Tibial nerve (tissue), 4 donors: ENCODE measurements around the gene ZCCHC17. TPM values are rescaled to one million over a fixed set of nuclear protein-coding genes. Genes with fewer than 3 reads are reported as not detected.

ENCODE experiments used
- DNase-seq, 2 donors: peaks; one replicate each; pipeline ENCODE4 v3.0.0-alpha.2; 2019; ENCODE audit warnings: low spot score in 2 of 2
- H3K27ac ChIP-seq, 4 donors: fragments of 200-600 bp; sonication (generic) in 3 of 4; one replicate each; pipeline ENCODE4 v1.5.1; 2017 to 2019; ENCODE audit warnings: mild to moderate bottlenecking in 1 of 4
- H3K27me3 ChIP-seq, 2 donors: fragments of 200-600 bp; sonication (generic) in 1 of 2; one replicate each; pipeline versions ENCODE4 v1.5.1 to v1.6.0; 2017 to 2019
- H3K36me3 ChIP-seq, 3 donors: fragments of 200-600 bp; sonication (generic); one replicate each; pipeline ENCODE4 v1.5.1; 2018 to 2019
- H3K4me1 ChIP-seq, 4 donors: fragments of 200-600 bp; sonication (generic) in 3 of 4; one replicate each; pipeline ENCODE4 v1.5.1; 2017 to 2019
- H3K4me3 ChIP-seq, 4 donors: fragments of 200-600 bp; sonication (generic) in 3 of 4; one replicate each; pipeline ENCODE4 v1.5.1; 2017 to 2019; ENCODE audit warnings: mild to moderate bottlenecking in 1 of 4, moderate library complexity in 1 of 4
- H3K9me3 ChIP-seq, 4 donors: fragments of 200-600 bp; sonication (generic) in 3 of 4; one replicate each; pipeline ENCODE4 v1.5.1; 2017 to 2019
- CTCF ChIP-seq, 5 experiments: fragments of 200-600 bp in 3 of 5; fragments of 450-650 bp in 2 of 5; sonication (generic) in 3 of 5; IDR thresholded peaks; one replicate each; pipeline ENCODE4 v1.5.1; 2016 to 2019; ENCODE audit warnings: antibody characterized with exemption in 5 of 5, mild to moderate bottlenecking in 3 of 5, moderate library complexity in 2 of 5
- EP300 ChIP-seq, 2 donors: sonication (generic); formaldehyde crosslinking; IDR thresholded peaks; one replicate each; pipeline ENCODE4 v1.6.1; 2017; ENCODE audit warnings: antibody characterized with exemption in 2 of 2, mild to moderate bottlenecking in 1 of 2
- POLR2A ChIP-seq, 2 donors: fragments of 450-650 bp; IDR thresholded peaks; one replicate each; pipeline ENCODE4 v1.6.1; 2017; ENCODE audit warnings: antibody characterized with exemption in 2 of 2, mild to moderate bottlenecking in 2 of 2, moderate library complexity in 2 of 2
- whole genome bisulfite sequencing, 2 donors: methylation state at CpG; one replicate each; pipeline ENCODE4 v1.1.5; 2018; 5-methylcytosine and 5-hydroxymethylcytosine counted together
- total RNA-seq, 4 donors: library from RNA; depleted of rRNA; stranded (reverse); fragments of >200 nt; gene quantifications; one replicate each; pipeline ENCODE4 v1.1.0, GENCODE V29; 2016

ZCCHC17 gene
- total RNA-seq, 4 donors from 2014 or later = 14.9 to 30.4 (median 26.5) TPM

DNA sequence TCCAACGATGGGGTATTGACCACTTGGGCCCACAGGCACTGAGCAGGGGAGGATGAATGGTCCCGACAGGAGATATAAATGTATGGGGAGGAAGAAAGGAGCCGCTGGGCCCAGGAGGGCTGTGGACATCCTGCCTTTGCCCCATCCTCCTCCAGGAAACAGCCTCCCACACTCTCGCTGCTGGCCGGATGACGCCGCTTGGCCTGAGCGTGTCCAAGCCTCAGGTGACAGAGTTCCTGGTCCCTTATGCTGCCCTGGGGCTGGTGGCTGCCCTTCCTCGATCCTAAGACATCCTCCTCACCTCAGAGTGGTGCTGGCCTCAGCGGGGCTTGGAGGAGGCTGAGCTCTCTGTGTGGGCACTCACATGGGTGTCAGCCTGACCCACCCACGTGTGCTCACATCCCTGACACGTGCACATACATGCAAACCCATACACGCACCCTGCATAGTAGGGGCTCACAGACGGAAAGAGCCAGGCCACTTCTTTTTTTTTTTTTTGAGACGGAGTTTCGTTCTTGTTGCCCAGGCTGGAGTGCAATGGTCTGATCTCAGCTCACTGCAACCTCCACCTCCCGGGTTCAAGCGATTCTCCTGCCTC is 110.3 kb downstream of the ZCCHC17 start:
- Histone ChIP-seq H3K4me3 (no peak overlapping the region), H3K9me3 (no peaks in the 10 kb centered on the region), H3K27ac (no peak overlapping the region), H3K36me3 (no peaks in the 10 kb centered on the region), H3K27me3 (peaks cover 0 to 31% of the 10 kb centered on the region in 2 donors), H3K4me1 (no peaks in the 10 kb centered on the region)
- DNase-seq = no peak
- no peak for TF ChIP-seq CTCF (IDR thresholded peaks at IDR 0.05)
- no peak for TF ChIP-seq POLR2A (IDR thresholded peaks at IDR 0.05)
- no peak for TF ChIP-seq EP300 (IDR thresholded peaks at IDR 0.05)
- WGBS, 2 donors = 76 to 77% methylated on average over 18 of the region's 18 CpGs

- H3K27me3 ChIP-seq = peaks cover 0 to 46% of the 10 kb centered on the region in 2 donors
- no peaks in the 10 kb centered on the region for H3K9me3 ChIP-seq
- no peaks in the 10 kb centered on the region for H3K36me3 ChIP-seq
- 76 to 84% methylated on average over 5 of the region's 5 CpGs for WGBS, 2 donors
- TF ChIP-seq CTCF (IDR thresholded peaks at IDR 0.05) (no peak), POLR2A (IDR thresholded peaks at IDR 0.05) (no peak), EP300 (IDR thresholded peaks at IDR 0.05) (no peak)
- no peak for DNase-seq
- H3K4me1 ChIP-seq = peaks cover 0 to 14% (median 9%) of the 10 kb centered on the region in 4 donors
- no peak overlapping the region for H3K27ac ChIP-seq
- no peak overlapping the region for H3K4me3 ChIP-seq
Measured at GRCh38 chr1:31408788-31409318, 112.0 kb downstream of the ZCCHC17 start.

GRCh38 chr1:31409946-31410858 is 113.4 kb downstream of the ZCCHC17 start:
- no peaks in the 10 kb centered on the region for H3K9me3 ChIP-seq
- no peak for TF ChIP-seq POLR2A (IDR thresholded peaks at IDR 0.05)
- no peak for TF ChIP-seq EP300 (IDR thresholded peaks at IDR 0.05)
- no peak for TF ChIP-seq CTCF (IDR thresholded peaks at IDR 0.05)
- no peak for DNase-seq
- H3K4me3 ChIP-seq = no peak overlapping the region
- no peaks in the 10 kb centered on the region for H3K36me3 ChIP-seq
- H3K27ac ChIP-seq = no peak overlapping the region
- peaks cover 0 to 60% of the 10 kb centered on the region in 2 donors for H3K27me3 ChIP-seq
- H3K4me1 ChIP-seq = peaks cover 0 to 17% (median 10%) of the 10 kb centered on the region in 4 donors
- WGBS, 2 donors = 67 to 73% methylated on average over 6 of the region's 6 CpGs

GRCh38 chr1:31410871-31411270 is 114.0 kb downstream of the ZCCHC17 start:
- Histone ChIP-seq H3K36me3 (no peaks in the 10 kb centered on the region), H3K9me3 (no peaks in the 10 kb centered on the region), H3K4me3 (no peak overlapping the region), H3K4me1 (peaks cover 0 to 17% (median 10%) of the 10 kb centered on the region in 4 donors), H3K27me3 (peaks cover 0 to 65% of the 10 kb centered on the region in 2 donors), H3K27ac (no peak overlapping the region)
- TF ChIP-seq CTCF (IDR thresholded peaks at IDR 0.05) (no peak), POLR2A (IDR thresholded peaks at IDR 0.05) (no peak), EP300 (IDR thresholded peaks at IDR 0.05) (no peak)
- no peak for DNase-seq
- 59 to 77% methylated on average over 4 of the region's 4 CpGs for WGBS, 2 donors

DNA sequence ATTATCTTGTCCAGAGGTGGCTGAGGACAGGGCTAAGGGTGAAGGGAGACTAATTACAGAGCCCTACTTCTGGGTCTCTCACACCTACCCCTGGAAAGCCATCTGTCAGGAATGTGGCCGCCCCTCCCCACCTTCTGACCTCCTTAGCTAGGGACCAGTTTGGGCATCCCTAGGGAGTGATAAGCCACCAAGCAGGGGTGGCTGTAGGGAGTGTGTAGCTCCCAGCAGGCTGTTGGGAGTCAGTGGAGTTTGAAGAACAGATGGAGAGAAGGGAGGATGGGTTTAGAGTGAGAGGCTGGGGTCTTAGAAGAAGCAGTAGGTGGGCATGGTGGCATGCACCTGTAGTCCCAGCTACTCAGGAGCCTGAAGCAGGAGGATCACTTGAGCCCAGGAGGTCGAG is 115.4 kb downstream of the ZCCHC17 start:
- WGBS, 2 donors = 65 to 70% methylated on average over 2 of the region's 2 CpGs
- no peaks in the 10 kb centered on the region for H3K36me3 ChIP-seq
- no peak for DNase-seq
- H3K4me3 ChIP-seq = no peak overlapping the region
- peaks cover 0 to 17% (median 10%) of the 10 kb centered on the region in 4 donors for H3K4me1 ChIP-seq
- no peaks in the 10 kb centered on the region for H3K9me3 ChIP-seq
- no peak overlapping the region for H3K27ac ChIP-seq
- TF ChIP-seq CTCF (IDR thresholded peaks at IDR 0.05) (no peak), EP300 (IDR thresholded peaks at IDR 0.05) (no peak), POLR2A (IDR thresholded peaks at IDR 0.05) (no peak)
- peaks cover 0 to 66% of the 10 kb centered on the region in 2 donors for H3K27me3 ChIP-seq
